Measurements from ENCODE around the gene KRTAP9-2. TPM values are rescaled to one million over a fixed set of nuclear protein-coding genes. Genes with fewer than 3 reads are reported as not detected.
"Not testable (repeated sequence)": the region's sequence is repeated elsewhere in the genome, so short reads cannot be mapped to it uniquely, and the experiment has no call there.

The KRTAP9-2 gene
- total and polyA plus RNA-seq, 2 donors (not counting 3 experiments of a cell fraction or from before 2014, with no cell fraction given), result not detected

- ChIA-PET CTCF (no interaction called here), POLR2A (no interaction called here)
- DNase-seq (ENCODE audit: low read depth, low spot score) (no peak), FAIRE-seq (no peak)
- dilution Hi-C loops (cut with MboI; ENCODE audit: extremely low pct_ligation_motif_present, low sequenced_read_pairs), result no loop called here
- H2AFZ ChIP-seq (ENCODE audit: low read depth, low read length), result no peak overlapping the region
- no peaks in the 10 kb centered on the region for H3K9me3 ChIP-seq (replicated peaks; ENCODE audit: control insufficient read depth, insufficient read depth, low read length)
- H3K79me2 ChIP-seq (ENCODE audit: control insufficient read depth, insufficient read depth, low read length), result no peaks in the 10 kb centered on the region
- no peak overlapping the region for H3K27ac ChIP-seq (ENCODE audit: insufficient read depth, low read depth, low read length)
- no peaks in the 10 kb centered on the region for H4K20me1 ChIP-seq (replicated peaks; ENCODE audit: control insufficient read depth, extremely low read depth, insufficient read depth, low read length)
- no peak overlapping the region for H3K4me3 ChIP-seq (replicated peaks in 1 of 3; ENCODE audit: insufficient read depth in 1 of 3, low read depth in 1 of 3, low read length in 3 of 3)
- no peaks in the 10 kb centered on the region for H3K27me3 ChIP-seq (ENCODE audit: control insufficient read depth in 2 of 2, insufficient read depth in 2 of 2, low read length in 2 of 2)
- H3K9ac ChIP-seq (replicated peaks; ENCODE audit: extremely low read depth, insufficient read depth, low read length), result no peak overlapping the region
- TF ChIP-seq POLR2A (IDR thresholded peaks at IDR 0.05; ENCODE audit: low read depth, low read length) (no peak), EZH2 (IDR thresholded peaks at IDR 0.05; ENCODE audit: borderline replicate concordance, low read depth, low read length, severe bottlenecking) (no peak), JUN (IDR thresholded peaks at IDR 0.05; ENCODE audit: borderline replicate concordance, insufficient read depth, insufficient read length, low read depth) (no peak), FOS (IDR thresholded peaks at IDR 0.05; ENCODE audit: borderline replicate concordance, insufficient read depth, low read length) (no peak), MYC (IDR thresholded peaks at IDR 0.05; ENCODE audit: low read depth, low read length) (no peak), GATA2 (IDR thresholded peaks at IDR 0.05; ENCODE audit: insufficient read depth, insufficient read length, low read depth, low read length) (no peak)
- BruUV-seq (replicated peaks), result no TSS peak
- no peaks in the 10 kb centered on the region for H3K4me1 ChIP-seq (ENCODE audit: control insufficient read depth, extremely low read depth, insufficient read depth, low read length)
- intact Hi-C loops (cut with micrococcal nuclease), result no loop called here
- H3K9me1 ChIP-seq (replicated peaks; ENCODE audit: control insufficient read depth, extremely low read depth, insufficient read depth, low read length), result no peaks in the 10 kb centered on the region
- no peak overlapping the region for H3K4me2 ChIP-seq (ENCODE audit: insufficient read depth, low read length)
- no peaks in the 10 kb centered on the region for H3K36me3 ChIP-seq (ENCODE audit: control insufficient read depth in 2 of 2, extremely low read depth in 1 of 2, insufficient read depth in 2 of 2, low read length in 2 of 2)
Measured at GRCh38 chr17:41267711-41268110, 41.3 kb downstream of the KRTAP9-2 start.

GRCh38 chr17:41271323-41271722 is 44.9 kb downstream of the KRTAP9-2 start:
- POLR2A ChIA-PET; CTCF ChIA-PET; H4K20me1 ChIP-seq (replicated peaks; ENCODE audit: control insufficient read depth, extremely low read depth, insufficient read depth, low read length); BruUV-seq (replicated peaks); FAIRE-seq; dilution Hi-C loops (cut with MboI; ENCODE audit: extremely low pct_ligation_motif_present, low sequenced_read_pairs); H3K9me1 ChIP-seq (replicated peaks; ENCODE audit: control insufficient read depth, extremely low read depth, insufficient read depth, low read length); H3K4me3 ChIP-seq (replicated peaks in 1 of 3; ENCODE audit: insufficient read depth in 1 of 3, low read depth in 1 of 3, low read length in 3 of 3); intact Hi-C loops (cut with micrococcal nuclease); H3K4me2 ChIP-seq (ENCODE audit: insufficient read depth, low read length); H3K9ac ChIP-seq (replicated peaks; ENCODE audit: extremely low read depth, insufficient read depth, low read length); H3K9me3 ChIP-seq (replicated peaks; ENCODE audit: control insufficient read depth, insufficient read depth, low read length); DNase-seq (ENCODE audit: low read depth, low spot score); H3K79me2 ChIP-seq (ENCODE audit: control insufficient read depth, insufficient read depth, low read length); H3K27me3 ChIP-seq (ENCODE audit: control insufficient read depth in 2 of 2, insufficient read depth in 2 of 2, low read length in 2 of 2); H3K36me3 ChIP-seq (ENCODE audit: control insufficient read depth in 2 of 2, extremely low read depth in 1 of 2, insufficient read depth in 2 of 2, low read length in 2 of 2); H3K27ac ChIP-seq (ENCODE audit: insufficient read depth, low read depth, low read length); H3K4me1 ChIP-seq (ENCODE audit: control insufficient read depth, extremely low read depth, insufficient read depth, low read length); H2AFZ ChIP-seq (ENCODE audit: low read depth, low read length): not testable (repeated sequence)
